Left kidney (tissue), 2 donors: ENCODE data around the gene LBR. TPM values are rescaled to one million over a fixed set of nuclear protein-coding genes. Genes with fewer than 3 reads are reported as not detected.

ENCODE experiments used
- DNase-seq: peaks from one replicate; pipeline ENCODE4 v3.0.0-alpha.2; 2013
- polyA plus RNA-seq: library from polyadenylated mRNA; unstranded; fragments of 120-200 nt; gene quantifications from one replicate; pipeline ENCODE4 v1.2.1, GENCODE V29; 2013; ENCODE audit not compliant: insufficient read length

Gene LBR
- polyA plus RNA-seq, 1 donor, result 117 TPM

DNA sequence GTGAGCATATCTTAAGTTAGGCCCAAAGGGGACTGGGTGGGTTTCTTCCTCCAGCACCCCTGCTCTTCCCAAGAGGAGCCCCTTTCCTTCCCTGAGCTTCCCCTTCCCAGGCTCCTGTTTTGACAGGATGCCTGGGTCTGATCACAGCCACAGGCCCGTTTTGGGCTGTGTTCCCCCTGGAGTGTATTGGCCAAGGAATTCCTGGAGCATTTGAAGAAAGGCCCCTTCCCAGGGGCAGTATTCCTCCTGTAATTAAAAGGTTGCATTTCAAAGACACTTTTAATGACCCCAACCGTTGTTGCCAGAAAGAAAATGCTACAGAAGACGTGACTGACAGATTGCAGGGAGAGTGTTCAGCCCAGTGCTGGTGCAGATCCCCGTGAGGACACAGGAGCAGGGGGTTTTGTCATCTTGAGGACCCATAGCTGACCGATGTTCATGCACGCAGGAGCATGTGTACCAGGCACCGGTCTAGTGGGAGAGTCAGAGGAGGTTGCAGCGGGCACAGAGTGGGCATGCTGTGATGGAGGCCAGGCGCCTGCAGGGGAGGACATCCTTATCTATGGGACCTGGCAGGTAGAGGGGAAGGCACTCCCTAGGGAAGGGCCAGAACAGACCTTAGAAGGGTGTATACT is 19.3 kb upstream of the LBR start:
- DNase-seq, result no peak

DNA sequence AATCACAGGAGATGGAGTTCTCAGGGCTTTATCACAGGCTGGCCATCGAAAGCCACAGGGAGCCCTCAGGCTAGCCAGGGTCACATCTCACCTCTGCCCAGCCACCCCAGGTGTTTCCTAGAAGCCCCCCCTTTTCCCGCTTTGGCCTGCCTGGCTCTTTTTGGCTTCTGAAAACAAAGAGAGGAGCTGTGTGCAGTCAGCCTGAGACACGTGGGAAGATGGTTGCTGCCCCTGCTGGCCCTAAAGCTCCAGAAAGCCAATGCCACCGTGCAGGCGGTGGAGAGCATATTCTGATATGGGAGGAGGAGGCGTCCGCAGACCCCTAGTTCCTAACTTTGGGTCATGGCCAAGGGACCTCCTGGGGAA is 18.7 kb upstream of the LBR start:
- no peak for DNase-seq

DNA sequence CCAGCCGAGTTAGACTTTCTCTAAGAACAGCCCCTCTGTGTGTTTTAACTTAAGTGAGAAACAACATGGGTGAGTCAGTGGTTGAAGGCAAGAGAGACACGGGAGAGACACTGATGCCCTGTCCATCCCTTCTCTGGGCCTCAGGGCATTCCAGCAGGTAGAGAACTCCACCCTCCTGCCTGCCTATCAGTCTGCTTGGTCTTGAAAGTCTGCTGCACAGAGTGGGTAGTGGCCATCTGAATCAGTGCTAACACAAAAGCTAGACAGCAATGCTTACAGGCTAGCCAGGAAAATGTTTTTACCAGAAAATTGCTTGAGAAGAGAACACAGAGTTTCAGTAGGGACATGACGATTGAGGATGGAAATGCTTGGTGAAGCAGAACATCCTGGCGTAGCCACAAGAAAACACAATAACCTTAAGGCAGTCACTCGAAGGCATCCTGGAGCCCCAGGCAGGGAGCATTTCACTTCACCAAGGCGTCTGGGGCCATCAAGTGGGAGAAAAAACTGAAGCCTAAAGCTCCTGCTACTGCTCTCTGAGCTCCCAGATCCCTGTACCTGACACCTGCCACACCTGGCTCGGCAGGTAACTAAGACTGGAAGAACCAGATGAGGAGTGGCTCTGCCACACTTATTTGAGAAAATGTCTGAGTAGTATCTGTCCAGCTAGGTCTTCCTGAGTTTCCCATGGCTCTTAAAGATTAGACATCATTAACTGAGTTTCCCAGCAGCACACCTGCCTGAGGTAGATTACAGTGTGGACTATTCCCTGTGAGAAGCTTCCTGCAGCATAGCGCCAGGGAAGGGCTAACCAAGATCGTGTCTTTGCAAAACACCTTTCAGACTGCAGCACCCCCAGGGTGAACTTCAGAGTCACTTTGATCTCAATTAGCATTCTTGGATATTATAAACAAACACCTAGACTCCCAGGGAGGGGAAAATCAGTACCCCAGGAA is 18.1 kb upstream of the LBR start:
- DNase-seq, result no peak

GRCh38 chr1:225442123-225442505 is 14.3 kb upstream of the LBR start:
- DNase-seq, result no peak

GRCh38 chr1:225441314-225442122 is 13.7 kb upstream of the LBR start:
- no peak for DNase-seq

GRCh38 chr1:225440380-225441221 is 12.8 kb upstream of the LBR start:
- DNase-seq, result no peak

DNA sequence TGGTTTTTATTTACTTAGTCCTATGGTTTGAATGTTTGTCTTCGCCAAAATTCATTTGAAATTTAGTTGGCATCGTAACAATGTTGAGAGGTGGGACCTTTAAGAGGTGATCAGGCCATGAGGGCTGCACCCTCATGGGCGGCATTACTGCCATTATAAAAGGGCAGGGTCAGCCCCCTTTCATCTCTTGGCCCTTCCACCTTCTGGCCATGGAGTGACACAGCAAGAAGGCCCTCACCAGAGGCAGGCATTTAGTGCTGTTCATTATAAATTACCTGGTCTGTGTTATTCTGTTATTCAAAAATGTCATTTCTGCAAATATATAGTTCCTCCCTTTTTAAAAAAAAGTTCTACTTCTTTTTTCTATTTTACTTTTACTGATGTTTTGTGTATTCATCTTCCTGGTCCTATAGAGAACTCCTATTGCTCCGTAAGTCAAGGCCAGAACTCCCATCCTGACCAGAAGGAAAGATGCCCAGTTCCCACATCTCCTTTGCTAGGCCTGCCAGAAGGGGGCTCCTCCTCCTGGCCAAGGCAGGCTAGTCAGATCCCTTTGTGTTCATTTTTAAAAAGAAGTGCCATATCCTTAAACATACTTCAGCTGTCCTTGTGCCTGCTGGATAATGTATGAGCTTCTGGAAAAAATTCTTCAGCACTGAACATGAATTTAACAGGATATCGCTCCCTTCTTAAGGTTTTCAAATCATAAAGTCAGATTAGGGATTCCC is 10.0 kb upstream of the LBR start:
- DNase-seq, result no peak

GRCh38 chr1:225435957-225436392 is 8.1 kb upstream of the LBR start:
- no peak for DNase-seq

DNA sequence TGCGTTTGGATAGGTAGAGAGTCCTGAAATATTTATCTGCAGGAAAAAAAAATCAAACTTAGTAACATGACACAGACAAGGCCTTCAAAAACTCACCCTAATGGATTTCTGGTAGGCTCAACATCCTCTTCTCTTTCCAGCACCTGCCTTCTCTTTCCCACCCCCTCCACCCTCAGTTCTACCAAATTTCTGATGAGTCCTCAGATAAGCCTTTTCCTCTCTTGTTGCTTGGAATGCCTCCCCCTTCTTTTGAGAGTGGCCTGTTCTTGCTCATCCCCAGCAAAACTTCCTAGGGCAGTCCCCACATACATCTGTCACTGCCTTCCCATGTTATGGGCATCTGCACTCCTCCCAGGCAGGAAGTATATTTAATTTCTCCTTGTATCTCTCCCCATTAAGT is 7.6 kb upstream of the LBR start:
- DNase-seq, result no peak

DNA sequence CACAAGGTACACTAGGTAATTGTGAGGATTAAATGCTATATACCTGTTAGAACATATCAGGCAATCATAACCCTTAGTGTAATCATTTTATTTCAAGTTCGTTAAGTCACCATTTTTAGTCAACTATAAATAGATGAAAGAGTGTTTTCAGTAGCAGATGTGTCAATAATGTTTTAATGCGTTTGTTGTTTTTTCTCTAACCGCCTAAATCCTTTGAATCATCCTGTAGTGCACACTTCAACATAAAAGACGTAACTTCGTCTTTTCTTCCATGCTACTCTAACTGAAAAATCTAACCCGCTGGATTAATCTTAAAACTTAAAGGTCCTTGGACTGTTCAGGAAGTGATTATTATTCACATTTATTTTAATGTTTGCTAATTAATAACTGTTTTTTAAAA is 7.2 kb upstream of the LBR start:
- DNase-seq, result no peak

DNA sequence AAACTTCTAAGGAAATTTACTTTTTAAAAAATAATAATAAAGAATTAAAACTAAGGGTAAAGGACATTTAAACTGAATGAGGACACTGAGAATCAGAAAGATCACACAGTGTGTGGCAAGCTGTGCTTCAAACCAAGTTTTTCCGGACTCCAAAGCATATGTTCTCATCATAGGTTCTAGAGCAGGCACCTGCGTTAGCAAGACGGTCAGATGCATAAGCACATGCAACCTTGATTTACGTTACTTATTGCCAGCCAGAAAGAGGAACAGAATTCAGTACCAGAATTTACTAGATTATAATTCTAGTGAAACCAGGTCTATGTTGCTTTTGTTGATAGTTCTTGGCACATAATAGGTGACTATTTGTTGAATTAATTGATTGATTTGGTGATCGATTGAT is 6.2 kb upstream of the LBR start:
- DNase-seq, result no peak

DNA sequence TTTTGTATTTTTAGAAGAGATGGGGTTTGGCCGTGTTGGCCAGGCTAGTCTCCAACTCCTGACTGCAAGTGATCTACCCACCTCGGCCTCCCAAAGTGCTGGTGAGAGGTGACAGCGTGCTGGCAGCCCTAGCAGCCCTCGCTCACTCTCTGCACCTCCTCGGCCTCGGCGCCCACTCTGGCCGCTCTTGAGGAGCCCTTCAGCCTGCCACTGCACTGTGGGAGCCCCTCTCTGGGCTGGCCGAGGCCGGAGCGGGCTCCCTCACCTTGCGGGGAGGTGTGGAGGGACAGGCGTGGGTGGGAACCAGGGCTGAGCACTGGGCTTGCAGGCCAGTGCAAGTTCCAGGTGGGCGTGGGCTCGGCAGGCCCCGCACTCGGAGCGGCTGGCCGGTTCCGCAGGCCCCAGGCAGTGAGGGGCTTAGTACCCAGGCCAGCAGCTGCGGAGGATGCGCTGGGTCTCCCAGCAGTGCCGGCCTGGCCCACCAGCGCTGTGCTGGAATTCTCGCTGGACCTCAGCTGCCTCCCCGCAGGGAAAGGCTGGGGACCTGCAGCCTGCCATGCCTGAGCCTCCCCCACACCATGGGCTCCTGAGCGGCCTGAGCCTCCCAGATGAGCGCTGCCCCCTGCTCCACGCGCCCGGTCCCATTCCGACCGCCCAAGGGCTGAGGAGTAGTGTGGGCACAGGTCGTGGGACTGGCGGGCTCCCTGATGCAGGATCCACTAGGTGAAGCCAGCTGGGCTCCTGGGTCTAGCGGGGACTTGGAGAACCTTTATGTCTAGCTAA is 3.4 kb upstream of the LBR start:
- no peak for DNase-seq

DNA sequence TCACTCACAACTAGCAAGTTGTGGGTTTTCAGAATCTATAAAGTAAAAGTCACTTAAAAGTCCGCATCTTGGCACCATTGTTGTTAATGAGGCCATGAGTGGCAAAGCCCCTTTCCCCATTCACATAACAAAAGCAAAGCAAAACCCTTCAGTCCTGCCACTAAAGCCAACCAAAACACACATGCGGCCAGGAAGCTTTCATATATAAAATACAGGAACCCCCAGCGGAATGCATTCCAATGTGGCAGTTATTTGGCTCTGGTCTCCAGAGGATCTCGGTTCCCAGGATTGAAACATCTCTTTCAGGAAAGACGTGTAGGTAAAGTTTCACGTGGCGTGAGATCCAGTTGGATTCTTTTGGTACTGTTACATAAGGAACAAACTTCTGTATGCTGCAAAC is 2.5 kb upstream of the LBR start:
- no peak for DNase-seq

DNA sequence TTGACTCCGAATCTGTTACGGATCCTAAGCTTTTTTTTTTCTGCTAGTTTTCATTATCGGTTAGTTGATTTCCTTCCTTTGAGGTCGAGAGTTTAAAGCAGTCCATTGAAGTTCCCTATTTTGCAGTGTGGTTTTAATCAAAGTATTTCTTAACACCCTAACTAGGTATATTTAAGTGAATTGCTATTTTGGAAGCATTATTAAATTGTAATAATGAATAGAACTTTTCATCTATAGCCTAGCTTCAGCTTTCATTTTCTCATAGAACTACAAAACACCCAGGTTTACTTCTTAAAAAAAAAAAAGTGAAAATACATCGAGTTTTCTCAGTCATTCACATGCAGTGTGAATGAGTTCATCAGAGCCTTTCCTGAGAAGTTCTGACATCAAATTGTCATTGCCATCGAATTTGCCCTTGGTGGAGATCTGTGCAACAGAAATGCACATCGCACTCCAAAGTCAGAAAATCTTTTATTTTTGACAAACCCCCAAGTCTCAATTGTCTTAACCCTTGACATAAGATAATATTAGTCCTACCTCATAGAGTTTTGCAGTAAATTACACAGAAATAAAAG is 1.1 kb upstream of the LBR start:
- no peak for DNase-seq

GRCh38 chr1:225428068-225428880 is 436 bp upstream of the LBR start:
- DNase-seq, result peak; percentile 95

DNA sequence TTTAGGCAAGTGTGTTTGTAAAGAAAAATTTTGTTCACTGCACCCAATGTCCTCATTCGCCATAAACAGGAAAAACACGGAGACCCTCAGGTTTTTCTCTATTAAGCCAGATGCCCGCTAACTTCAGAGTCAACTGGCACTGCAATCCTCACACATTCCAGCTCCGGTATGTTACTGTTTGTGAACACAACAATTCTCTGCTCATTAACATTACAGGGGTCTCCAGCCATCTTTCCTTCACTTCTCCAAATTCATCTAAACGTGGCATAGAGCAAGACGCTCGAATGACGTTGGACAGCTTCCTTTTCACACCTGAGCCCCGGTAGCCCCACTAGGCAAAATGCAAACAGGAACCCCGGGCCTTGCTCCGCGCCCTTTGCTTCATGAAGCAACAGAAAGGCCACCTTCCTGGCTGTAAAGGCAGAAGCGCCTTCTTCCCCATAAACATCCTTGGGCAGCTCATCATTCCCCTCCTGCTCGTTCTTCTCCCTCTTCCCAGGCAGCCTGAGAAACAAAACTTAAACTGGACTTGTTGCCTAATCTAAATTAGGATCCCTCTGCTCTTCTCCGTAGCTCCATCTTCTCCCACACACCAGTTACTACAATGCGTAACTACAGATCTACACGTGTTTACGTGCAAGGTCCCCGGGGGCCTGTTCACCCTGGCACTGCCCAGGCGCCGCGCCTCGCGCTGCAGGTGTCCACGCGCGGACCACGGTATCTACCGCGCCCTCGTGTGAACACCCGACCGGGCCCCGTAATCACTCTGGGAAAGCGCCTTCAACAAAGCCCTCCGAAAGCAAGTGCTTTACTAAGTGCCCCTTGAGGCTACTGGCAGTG is 1.2 kb downstream of the LBR start:
- DNase-seq, result no peak

DNA sequence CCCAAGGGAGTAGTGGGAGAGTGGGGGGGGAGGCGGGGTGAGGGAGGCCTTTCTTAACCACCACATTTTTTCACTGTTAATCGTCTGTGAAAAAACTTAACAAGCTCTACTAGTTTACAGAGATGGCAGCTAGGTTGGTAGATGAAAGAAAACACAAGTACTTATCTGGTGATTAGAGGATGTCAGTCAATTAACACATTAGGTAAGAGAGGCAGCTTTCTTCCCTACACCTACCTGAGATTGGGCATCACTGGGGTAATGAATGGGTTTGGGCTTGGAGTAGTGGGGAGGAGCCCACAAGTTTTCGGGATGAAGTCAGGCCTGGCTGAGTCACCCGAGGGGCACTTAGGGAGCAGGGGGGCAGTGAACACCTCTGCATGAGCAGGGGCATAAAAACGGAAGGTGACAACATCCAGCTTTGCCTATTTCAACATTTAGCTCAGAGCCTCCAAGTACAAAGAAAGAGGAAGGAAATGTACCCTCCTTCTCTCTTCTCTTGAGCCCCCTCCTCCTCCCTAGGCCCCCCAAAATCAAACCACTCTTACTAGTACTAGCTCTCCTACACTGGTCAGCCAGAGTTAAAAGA is 2.5 kb downstream of the LBR start:
- no peak for DNase-seq
